Colonic mucosa (tissue), 4 donors: Measurements from ENCODE around the gene SECISBP2L. TPM values are rescaled to one million over a fixed set of nuclear protein-coding genes. Genes with fewer than 3 reads are reported as not detected.

Source experiments
- DNase-seq: peaks from one replicate; pipeline ENCODE4 v3.0.0-alpha.2; 2020
- H3K27ac ChIP-seq: fragments of 200-600 bp; one replicate; pipeline ENCODE4 v1.8.0; 2021
- H3K27me3 ChIP-seq: fragments of 200-600 bp; one replicate; pipeline ENCODE4 v1.8.0; 2021
- H3K36me3 ChIP-seq: fragments of 200-600 bp; one replicate; pipeline ENCODE4 v1.8.0; 2021
- H3K4me1 ChIP-seq: fragments of 200-600 bp; one replicate; pipeline ENCODE4 v1.8.0; 2021; ENCODE audit warnings: mild to moderate bottlenecking
- H3K4me3 ChIP-seq: fragments of 200-600 bp; one replicate; pipeline ENCODE4 v1.8.0; 2021
- H3K9ac ChIP-seq, 2 donors: one replicate each; pipeline ENCODE4 v1.7.0; 2013; ENCODE audit warnings: control low read depth in 2 of 2, low read depth in 2 of 2, low read length in 2 of 2
- H3K9me3 ChIP-seq: fragments of 200-600 bp; one replicate; pipeline ENCODE4 v1.8.0; 2021
- intact Hi-C: fragments of 100-400 bp; cut with DNase I; formaldehyde crosslinking; loops from one replicate; pipeline ENCODE4 v1.14.1; 2022
- total RNA-seq, 2 donors: library from RNA; stranded (reverse); fragmentation: NEBNext Ultra II Directional in 1 of 2; extraction: Animal tissue kit (Norgen Biotek cat#: 25700) in 1 of 2; gene quantifications; one replicate each; pipeline ENCODE4 v1.2.1, GENCODE V29; 2021
- TF ChIP-seq, protein P1 (sequence below): fragments of 200-600 bp; IDR thresholded peaks from one replicate; pipeline ENCODE4 v1.8.0; 2022; ENCODE audit warnings: antibody characterized with exemption, mild to moderate bottlenecking
- donor health status: healthy.
- donor health status: DM: no; HTN: no; CAD: no.
- donor health status: DM: no; HTN: no; CAD: no.

The SECISBP2L gene
- total RNA-seq, 2 donors from 2014 or later = 26.9 to 45.2 TPM

DNA sequence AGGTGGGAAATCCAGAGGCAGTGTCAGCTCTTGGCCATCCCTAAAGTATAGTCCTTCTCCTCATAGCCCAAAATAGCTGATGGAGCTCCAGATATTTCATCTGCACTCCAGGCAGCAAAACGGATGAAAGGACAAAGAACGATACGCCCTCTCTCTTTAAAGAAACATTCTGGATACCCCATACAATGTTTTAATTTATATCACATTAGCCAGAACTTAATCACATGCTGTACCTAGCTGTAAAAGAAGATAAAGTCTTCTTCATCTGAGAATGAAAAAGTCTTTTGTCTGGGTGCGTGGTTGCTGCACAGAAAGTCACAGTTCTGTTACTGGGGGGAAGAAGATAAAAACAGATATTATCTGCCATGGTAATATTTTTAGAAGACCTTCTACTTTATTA is 78.2 kb downstream of the SECISBP2L start:
- Histone ChIP-seq H3K4me3 (no peak overlapping the region), H3K4me1 (peaks cover 5% of the 10 kb centered on the region), H3K36me3 (no peaks in the 10 kb centered on the region), H3K9me3 (no peaks in the 10 kb centered on the region), H3K27ac (no peak overlapping the region), H3K9ac (no peak overlapping the region), H3K27me3 (no peaks in the 10 kb centered on the region)
- intact Hi-C loops = no loop called here
- TF ChIP-seq, protein P1, sequence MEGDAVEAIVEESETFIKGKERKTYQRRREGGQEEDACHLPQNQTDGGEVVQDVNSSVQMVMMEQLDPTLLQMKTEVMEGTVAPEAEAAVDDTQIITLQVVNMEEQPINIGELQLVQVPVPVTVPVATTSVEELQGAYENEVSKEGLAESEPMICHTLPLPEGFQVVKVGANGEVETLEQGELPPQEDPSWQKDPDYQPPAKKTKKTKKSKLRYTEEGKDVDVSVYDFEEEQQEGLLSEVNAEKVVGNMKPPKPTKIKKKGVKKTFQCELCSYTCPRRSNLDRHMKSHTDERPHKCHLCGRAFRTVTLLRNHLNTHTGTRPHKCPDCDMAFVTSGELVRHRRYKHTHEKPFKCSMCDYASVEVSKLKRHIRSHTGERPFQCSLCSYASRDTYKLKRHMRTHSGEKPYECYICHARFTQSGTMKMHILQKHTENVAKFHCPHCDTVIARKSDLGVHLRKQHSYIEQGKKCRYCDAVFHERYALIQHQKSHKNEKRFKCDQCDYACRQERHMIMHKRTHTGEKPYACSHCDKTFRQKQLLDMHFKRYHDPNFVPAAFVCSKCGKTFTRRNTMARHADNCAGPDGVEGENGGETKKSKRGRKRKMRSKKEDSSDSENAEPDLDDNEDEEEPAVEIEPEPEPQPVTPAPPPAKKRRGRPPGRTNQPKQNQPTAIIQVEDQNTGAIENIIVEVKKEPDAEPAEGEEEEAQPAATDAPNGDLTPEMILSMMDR = no peak
- DNase-seq = no peak

DNA sequence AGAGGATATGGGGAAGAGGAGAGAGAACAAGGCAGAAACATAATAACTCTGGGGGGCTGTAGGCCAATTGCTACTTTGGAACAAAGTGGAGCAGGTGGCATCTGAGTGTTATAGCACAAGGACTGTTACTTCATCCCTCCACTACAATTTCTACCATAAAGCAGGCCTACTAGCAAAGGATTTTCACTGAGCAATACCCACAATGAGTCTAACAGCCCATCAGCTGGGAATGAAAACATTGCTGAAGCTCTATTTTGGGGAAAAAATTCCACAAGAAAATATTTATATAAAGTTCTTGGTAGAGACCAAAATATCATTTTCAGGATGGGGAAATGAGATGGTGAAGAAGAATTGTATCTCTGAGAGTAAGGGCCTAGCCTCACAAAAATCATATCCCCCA is 78.9 kb downstream of the SECISBP2L start:
- H3K27me3 ChIP-seq = peaks cover 5% of the 10 kb centered on the region
- H3K9me3 ChIP-seq = no peaks in the 10 kb centered on the region
- TF ChIP-seq, protein P1 = no peak
- no peaks in the 10 kb centered on the region for H3K36me3 ChIP-seq
- no peak for DNase-seq
- no peak overlapping the region for H3K9ac ChIP-seq
- H3K4me1 ChIP-seq = peaks cover 10% of the 10 kb centered on the region
- H3K4me3 ChIP-seq = no peak overlapping the region
- intact Hi-C loops = no loop called here
- no peak overlapping the region for H3K27ac ChIP-seq

DNA sequence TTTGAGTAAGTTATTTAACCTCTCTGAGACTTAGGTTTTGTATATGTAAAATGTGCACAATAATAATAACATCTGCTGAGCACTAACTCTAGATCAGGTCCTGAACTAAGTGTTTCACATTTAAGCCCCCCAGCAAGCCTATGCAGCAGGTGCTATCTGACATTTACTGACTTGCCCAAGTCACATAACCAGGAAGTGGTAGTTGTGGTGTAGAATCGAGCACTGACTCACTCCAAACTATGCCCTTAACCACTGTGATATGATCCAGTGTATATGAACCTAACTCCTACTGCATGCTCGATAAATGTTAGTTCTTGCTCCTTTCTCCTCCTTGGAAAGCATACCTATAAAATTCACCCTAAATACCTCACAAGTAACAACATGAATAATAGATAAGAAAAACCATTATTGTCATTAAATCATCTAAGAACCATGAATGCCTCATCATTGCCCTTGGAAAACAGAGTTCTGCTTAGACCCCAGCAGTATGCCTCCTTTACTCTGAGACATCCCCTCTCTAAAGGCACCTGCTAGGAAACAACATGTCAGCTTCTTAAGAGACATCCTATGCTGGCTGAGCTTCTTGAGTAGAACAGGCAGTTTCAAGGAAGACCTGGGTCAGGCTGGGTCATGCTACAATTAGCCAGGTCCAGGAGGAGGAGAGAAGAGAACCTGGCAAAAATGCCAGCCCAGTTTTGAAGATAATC is 79.5 kb downstream of the SECISBP2L start:
- Histone ChIP-seq H3K4me3 (no peak overlapping the region), H3K4me1 (peaks cover 10% of the 10 kb centered on the region), H3K27me3 (peaks cover 8% of the 10 kb centered on the region), H3K9me3 (no peaks in the 10 kb centered on the region), H3K36me3 (no peaks in the 10 kb centered on the region), H3K9ac (no peak overlapping the region), H3K27ac (no peak overlapping the region)
- TF ChIP-seq, protein P1 = no peak
- intact Hi-C loops = no loop called here
- no peak for DNase-seq

DNA sequence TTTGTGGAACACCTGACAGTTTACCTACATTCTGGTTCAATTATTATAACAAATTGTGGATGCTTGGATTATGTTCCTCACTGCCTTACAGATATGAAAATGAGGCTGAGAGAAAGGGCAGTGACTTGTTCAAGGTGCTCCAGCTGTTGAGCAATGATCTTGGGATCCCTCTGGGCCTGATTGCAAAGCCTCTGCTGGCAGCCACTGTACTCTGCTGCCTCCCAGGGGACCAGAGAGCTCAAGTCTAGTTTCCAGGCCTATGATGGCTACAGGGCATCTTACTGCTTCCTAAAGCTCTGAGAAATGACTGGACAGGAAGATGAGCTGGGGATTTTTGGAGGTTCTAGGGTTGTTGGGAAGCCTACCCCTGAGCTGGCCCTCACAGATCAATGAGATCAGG is 80.3 kb downstream of the SECISBP2L start:
- TF ChIP-seq, protein P1 = no peak
- intact Hi-C loops = no loop called here
- no peak for DNase-seq
- Histone ChIP-seq H3K36me3 (no peaks in the 10 kb centered on the region), H3K4me3 (no peak overlapping the region), H3K9me3 (no peaks in the 10 kb centered on the region), H3K4me1 (peaks cover 10% of the 10 kb centered on the region), H3K27me3 (peaks cover 8% of the 10 kb centered on the region), H3K27ac (no peak overlapping the region), H3K9ac (no peak overlapping the region)

DNA sequence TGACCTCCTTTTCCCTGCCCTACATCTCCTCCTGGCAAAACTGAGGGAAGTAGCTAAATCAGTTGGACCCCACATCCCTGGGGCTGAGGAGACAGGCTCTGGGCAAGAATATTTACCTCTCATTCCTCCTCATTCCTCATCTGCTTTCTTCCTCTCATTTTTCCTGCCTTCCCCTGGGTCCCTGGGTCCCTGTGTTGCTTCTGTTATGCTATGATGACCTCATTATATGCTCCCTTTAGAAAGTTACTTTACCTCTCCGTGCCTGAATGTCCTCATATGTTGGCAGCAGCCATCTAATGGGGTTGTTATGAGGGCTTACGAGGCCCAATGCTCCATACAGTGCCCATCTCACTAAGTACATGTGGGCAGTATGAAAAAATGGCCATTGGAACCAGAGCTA is 81.3 kb downstream of the SECISBP2L start:
- no peak for DNase-seq
- TF ChIP-seq, protein P1 = no peak
- Histone ChIP-seq H3K9me3 (no peaks in the 10 kb centered on the region), H3K4me3 (no peak overlapping the region), H3K27me3 (peaks cover 8% of the 10 kb centered on the region), H3K9ac (no peak overlapping the region), H3K36me3 (no peaks in the 10 kb centered on the region), H3K27ac (no peak overlapping the region), H3K4me1 (peaks cover 10% of the 10 kb centered on the region)
- intact Hi-C loops = no loop called here
